GM19238 (cell line): ENCODE results near the gene NMRAL1.

Source experiments
- DNase-seq: peaks from one replicate; pipeline ENCODE4 v3.0.0; 2011; ENCODE audit warnings: low spot score; ENCODE audit not compliant: insufficient read length

Gene NMRAL1

GRCh38 chr16:4467916-4468315, 6.5 kb downstream of the NMRAL1 start:
- DNase-seq, result no peak

GRCh38 chr16:4465977-4466779, 8.2 kb downstream of the NMRAL1 start:
- no peak for DNase-seq

- DNase-seq, result no peak
These were observed 10.8 kb downstream of the NMRAL1 start for GRCh38 chr16:4463522-4464163.

GRCh38 chr16:4461250-4462085, 13.0 kb downstream of the NMRAL1 start:
- DNase-seq, result no peak

- DNase-seq, result no peak
These were observed 13.5 kb downstream of the NMRAL1 start for GRCh38 chr16:4460936-4461249.

- no peak for DNase-seq
These were observed 18.5 kb downstream of the NMRAL1 start for GRCh38 chr16:4455951-4456350.

- DNase-seq, result no peak
These were observed 19.3 kb downstream of the NMRAL1 start for GRCh38 chr16:4455081-4455480.

- DNase-seq, result no peak
These were observed 19.8 kb downstream of the NMRAL1 start for GRCh38 chr16:4454623-4455022.

GRCh38 chr16:4452674-4453073, 21.8 kb downstream of the NMRAL1 start:
- DNase-seq, result no peak

GRCh38 chr16:4450931-4451519, 23.4 kb downstream of the NMRAL1 start:
- DNase-seq, result no peak

GRCh38 chr16:4450430-4450829, 24.0 kb downstream of the NMRAL1 start:
- no peak for DNase-seq

- DNase-seq, result no peak
These were observed 30.4 kb downstream of the NMRAL1 start for GRCh38 chr16:4443986-4444385.

GRCh38 chr16:4443271-4443670, 31.2 kb downstream of the NMRAL1 start:
- no peak for DNase-seq

GRCh38 chr16:4442371-4442770, 32.1 kb downstream of the NMRAL1 start:
- no peak for DNase-seq

GRCh38 chr16:4437366-4437765, 37.1 kb downstream of the NMRAL1 start:
- DNase-seq, result no peak

- no peak for DNase-seq
These were observed 38.9 kb downstream of the NMRAL1 start for GRCh38 chr16:4435337-4436067.

GRCh38 chr16:4433914-4434787, 40.3 kb downstream of the NMRAL1 start:
- DNase-seq, result no peak

- no peak for DNase-seq
These were observed 41.2 kb downstream of the NMRAL1 start for GRCh38 chr16:4433228-4433627.

- DNase-seq, result no peak
These were observed 43.4 kb downstream of the NMRAL1 start for GRCh38 chr16:4431023-4431422.

- no peak for DNase-seq
These were observed 45.9 kb downstream of the NMRAL1 start for GRCh38 chr16:4428500-4428899.
